PC-9 (cell line): Measurements from ENCODE around the gene SYN1.

Source experiments
- CTCF ChIP-seq: fragments of 200-600 bp; sonication (generic); conservative IDR thresholded peaks from 2 replicates; pipeline ENCODE4 v1.6.1; 2017; ENCODE audit warnings: mixed run types, antibody characterized with exemption, mild to moderate bottlenecking, moderate library complexity
- EZH2 ChIP-seq: fragments of 200-600 bp; sonication (generic); IDR thresholded peaks from 2 replicates; pipeline ENCODE4 v1.8.0; 2017; ENCODE audit warnings: antibody characterized with exemption, low read depth

DNA sequence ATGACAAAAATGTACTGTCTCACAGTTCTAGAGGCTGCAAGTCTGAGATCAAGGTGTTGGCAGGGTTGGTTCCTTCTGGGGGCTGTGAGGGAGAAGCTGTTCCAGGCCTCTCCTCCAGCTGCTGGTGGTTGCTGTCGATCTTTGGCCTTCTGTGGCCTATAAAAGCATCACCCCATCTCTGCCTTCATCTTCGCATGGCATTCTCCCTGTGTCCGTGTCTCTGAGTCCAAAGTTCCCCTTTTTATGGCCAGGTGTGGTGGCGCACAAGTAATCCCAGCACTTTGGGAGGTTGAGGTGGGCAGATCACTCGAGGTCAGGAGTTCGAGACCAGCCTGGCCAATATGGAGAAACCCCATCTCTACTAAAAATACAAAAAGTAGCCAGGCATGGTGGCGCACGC, 90.1 kb downstream of the SYN1 start:
- TF ChIP-seq EZH2 (no peak), CTCF (no peak)
